Upper lobe of left lung (tissue), 4 donors: ENCODE data around the gene CAVIN3.

Experiments used
- POLR2A ChIP-seq, 4 donors: fragments of 450-650 bp; IDR thresholded peaks; one replicate each; pipeline ENCODE4 v1.5.1; 2016 to 2017; ENCODE audit warnings: antibody characterized with exemption in 4 of 4, mild to moderate bottlenecking in 2 of 4
- POLR2AphosphoS5 ChIP-seq, 2 donors: sonication (generic); formaldehyde crosslinking; IDR thresholded peaks; one replicate each; pipeline ENCODE4 v1.5.1; 2017; ENCODE audit warnings: antibody characterized with exemption in 2 of 2
- TF ChIP-seq, protein P1 (sequence below), 6 experiments: fragments of 450-650 bp in 4 of 6; fragments of 200-600 bp in 2 of 6; sonication (generic) in 2 of 6; IDR thresholded peaks; one replicate each; pipeline ENCODE4 v1.5.1; 2016 to 2019; ENCODE audit warnings: antibody characterized with exemption in 6 of 6

DNA sequence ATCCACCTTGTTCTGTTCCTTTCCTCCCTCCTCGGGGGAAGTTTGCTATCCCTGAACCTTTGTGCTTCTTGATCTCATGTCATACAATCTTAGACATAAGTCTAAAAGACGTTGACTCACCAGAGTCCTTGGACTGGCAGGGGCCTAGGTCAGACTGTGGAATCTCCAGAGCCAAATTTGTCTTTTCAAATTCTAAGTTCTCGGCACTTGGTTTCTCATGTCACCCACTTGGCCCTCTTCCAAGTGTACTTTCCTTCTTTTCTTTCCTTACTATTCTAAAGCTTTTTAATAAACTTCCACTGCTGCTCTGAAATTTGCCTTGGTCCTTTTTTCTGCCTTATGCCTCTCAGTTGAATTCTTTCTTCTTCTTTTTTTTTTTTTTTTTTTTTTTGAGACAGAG, 39.9 kb upstream of the CAVIN3 start:
- TF ChIP-seq, protein P1, sequence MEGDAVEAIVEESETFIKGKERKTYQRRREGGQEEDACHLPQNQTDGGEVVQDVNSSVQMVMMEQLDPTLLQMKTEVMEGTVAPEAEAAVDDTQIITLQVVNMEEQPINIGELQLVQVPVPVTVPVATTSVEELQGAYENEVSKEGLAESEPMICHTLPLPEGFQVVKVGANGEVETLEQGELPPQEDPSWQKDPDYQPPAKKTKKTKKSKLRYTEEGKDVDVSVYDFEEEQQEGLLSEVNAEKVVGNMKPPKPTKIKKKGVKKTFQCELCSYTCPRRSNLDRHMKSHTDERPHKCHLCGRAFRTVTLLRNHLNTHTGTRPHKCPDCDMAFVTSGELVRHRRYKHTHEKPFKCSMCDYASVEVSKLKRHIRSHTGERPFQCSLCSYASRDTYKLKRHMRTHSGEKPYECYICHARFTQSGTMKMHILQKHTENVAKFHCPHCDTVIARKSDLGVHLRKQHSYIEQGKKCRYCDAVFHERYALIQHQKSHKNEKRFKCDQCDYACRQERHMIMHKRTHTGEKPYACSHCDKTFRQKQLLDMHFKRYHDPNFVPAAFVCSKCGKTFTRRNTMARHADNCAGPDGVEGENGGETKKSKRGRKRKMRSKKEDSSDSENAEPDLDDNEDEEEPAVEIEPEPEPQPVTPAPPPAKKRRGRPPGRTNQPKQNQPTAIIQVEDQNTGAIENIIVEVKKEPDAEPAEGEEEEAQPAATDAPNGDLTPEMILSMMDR (IDR thresholded peaks at IDR 0.05), result no peak
- no peak for TF ChIP-seq POLR2A (IDR thresholded peaks at IDR 0.05)
- no peak for TF ChIP-seq POLR2AphosphoS5 (IDR thresholded peaks at IDR 0.05)
